HCT116 (cell line): ENCODE measurements around the gene FPR3. TPM values are rescaled to one million over a fixed set of nuclear protein-coding genes. Genes with fewer than 3 reads are reported as not detected.

Source experiments
- ATAC-seq: fragments of 200-7000 bp; cut with Tn5 transposase; 2 replicates; pipeline ENCODE4 v1.9.1; 2020; ENCODE audit warnings: mild to moderate bottlenecking, moderate library complexity
- BruUV-seq: library from RNA; stranded (reverse); fragments of 400-500 nt; replicated peaks from 2 replicates; lab custom pipeline; 2021; lab: Mats Ljungman, UMichigan
- CTCF ChIA-PET: fragments of 300-600 bp; sonication (Branson Sonifier 250); formaldehyde crosslinking; loops from one replicate; lab custom pipeline; 2021; ENCODE audit warnings: antibody characterized with exemption; lab: Charles Lee
- POLR2A ChIA-PET: fragments of 300-600, 350-600 bp; sonication (Branson Sonifier 250); formaldehyde crosslinking; loops from one replicate; lab custom pipeline; 2021; ENCODE audit warnings: antibody characterized with exemption; lab: Charles Lee
- RAD21 ChIA-PET, 2 experiments: fragments of 300-600 bp; sonication (Branson Sonifier 250); formaldehyde crosslinking; loops; one replicate each; lab custom pipeline; 2023; ENCODE audit warnings: low total read pairs in 2 of 2; ENCODE audit not compliant: uncharacterized antibody in 2 of 2, unreplicated experiment in 2 of 2, low non-redundant PET in 1 of 2; lab: Charles Lee
- DNase-seq: peaks from one replicate; pipeline ENCODE4 v3.0.0-alpha.2; 2010; ENCODE audit warnings: low read depth, low spot score
- H2AFZ ChIP-seq: fragments of 200-600 bp; shearing (Covaris generic), sonication (generic); 2 replicates; pipeline ENCODE4 v1.6.1; 2017; ENCODE audit warnings: low read depth, mixed run types, mixed read lengths, antibody characterized with exemption, low read length; ENCODE audit not compliant: poor library complexity, severe bottlenecking
- H3K27ac ChIP-seq: 2 replicates; pipeline ENCODE4 v1.5.1; 2012; ENCODE audit warnings: low read depth, low read length
- H3K27me3 ChIP-seq: fragments of 200-600 bp; sonication (generic); 2 replicates; pipeline ENCODE4 v1.6.1; 2016; ENCODE audit warnings: mixed run types, low read length, mixed read lengths; ENCODE audit not compliant: insufficient read depth
- H3K36me3 ChIP-seq, 2 experiments: fragments of 200-500 bp in 1 of 2; fragments of 200-600 bp in 1 of 2; sonication (Bioruptor generic) in 1 of 2; sonication (generic) in 1 of 2; 2 replicates each; pipeline versions ENCODE4 v1.5.1 to v1.6.1; 2014 to 2016; ENCODE audit warnings: low read length in 2 of 2, inconsistent platforms in 1 of 2, mixed read lengths in 1 of 2, mixed run types in 1 of 2; ENCODE audit not compliant: insufficient read depth in 2 of 2, control insufficient read depth in 1 of 2
- H3K4me1 ChIP-seq, 2 experiments: fragments of 200-600 bp in 1 of 2; sonication (generic) in 1 of 2; 2 replicates each; pipeline versions ENCODE4 v1.5.1 to v1.6.1; 2012 to 2017; ENCODE audit warnings: low read length in 2 of 2, inconsistent platforms in 1 of 2, mild to moderate bottlenecking in 1 of 2, mixed read lengths in 1 of 2, mixed run types in 1 of 2, moderate library complexity in 1 of 2; ENCODE audit not compliant: insufficient read depth in 2 of 2, control insufficient read depth in 1 of 2
- H3K4me2 ChIP-seq: fragments of 200-600 bp; sonication (generic); 2 replicates; pipeline ENCODE4 v1.6.1; 2017; ENCODE audit warnings: mixed run types, low read length, mixed read lengths
- H3K4me3 ChIP-seq, 2 experiments: fragments of 200-600 bp in 1 of 2; sonication (generic) in 1 of 2; replicated peaks in 1 of 2; 2 replicates each; pipeline ENCODE4 v1.5.1; 2011 to 2016; ENCODE audit warnings: low read length in 2 of 2, control low read depth in 1 of 2, low read depth in 1 of 2, mild to moderate bottlenecking in 1 of 2, mixed read lengths in 1 of 2, mixed run types in 1 of 2
- H3K79me2 ChIP-seq: fragments of 200-600 bp; sonication (generic); 2 replicates; pipeline ENCODE4 v1.6.1; 2017; ENCODE audit warnings: mild to moderate bottlenecking, mixed run types, low read length, moderate library complexity, mixed read lengths; ENCODE audit not compliant: insufficient read depth
- H3K9ac ChIP-seq: fragments of 200-600 bp; sonication (generic); 2 replicates; pipeline ENCODE4 v1.6.1; 2016; ENCODE audit warnings: low read length, mixed read lengths
- H3K9me2 ChIP-seq: fragments of 200-600 bp; sonication (generic), shearing (Covaris generic); 2 replicates; pipeline ENCODE4 v1.6.1; 2017; ENCODE audit warnings: mixed run types, mild to moderate bottlenecking, moderate library complexity; ENCODE audit not compliant: insufficient read depth
- H3K9me3 ChIP-seq, 2 experiments: fragments of 200-500 bp in 1 of 2; fragments of 200-600 bp in 1 of 2; sonication (Bioruptor generic) in 1 of 2; sonication (generic) in 1 of 2; 2 replicates each; pipeline ENCODE4 v1.6.1; 2014 to 2017; ENCODE audit warnings: low read length in 2 of 2, mixed read lengths in 2 of 2, inconsistent platforms in 1 of 2, low read depth in 1 of 2, mild to moderate bottlenecking in 1 of 2, mixed run types in 1 of 2, moderate library complexity in 1 of 2; ENCODE audit not compliant: control insufficient read depth in 1 of 2, insufficient read depth in 1 of 2
- H4K20me1 ChIP-seq: fragments of 200-600 bp; sonication (generic), shearing (Covaris generic); 2 replicates; pipeline ENCODE4 v1.6.1; 2017; ENCODE audit warnings: mixed run types, mild to moderate bottlenecking, moderate library complexity; ENCODE audit not compliant: insufficient read depth
- CTCF ChIP-seq, 3 experiments: fragments of 200-600 bp in 1 of 3; sonication (generic) in 1 of 3; IDR thresholded peaks in 2 of 3; conservative IDR thresholded peaks in 1 of 3; 2 replicates each; pipeline ENCODE4 v1.5.1; 2012 to 2017; ENCODE audit warnings: low read depth in 2 of 3, low read length in 2 of 3, antibody characterized with exemption in 1 of 3, borderline replicate concordance in 1 of 3, control low read depth in 1 of 3, mild to moderate bottlenecking in 1 of 3, mixed read lengths in 1 of 3, mixed run types in 1 of 3, moderate library complexity in 1 of 3; ENCODE audit not compliant: insufficient read depth in 1 of 3
- EGR1 ChIP-seq: IDR thresholded peaks from 2 replicates; pipeline ENCODE4 v1.6.1; 2012; ENCODE audit warnings: low read depth
- JUND ChIP-seq: IDR thresholded peaks from 2 replicates; pipeline ENCODE4 v1.6.1; 2012
- POLR2A ChIP-seq: IDR thresholded peaks from 2 replicates; pipeline ENCODE4 v1.7.0; 2011; ENCODE audit warnings: borderline replicate concordance; ENCODE audit not compliant: insufficient read depth, insufficient read length; ENCODE audit errors: extremely low read depth
- POLR2AphosphoS5 ChIP-seq: IDR thresholded peaks from 2 replicates; pipeline ENCODE4 v1.6.1; 2011; ENCODE audit warnings: mild to moderate bottlenecking, low read depth, low read length, moderate library complexity
- RAD21 ChIP-seq: IDR thresholded peaks from 2 replicates; pipeline ENCODE4 v1.6.1; 2012; ENCODE audit warnings: low read depth, mild to moderate bottlenecking
- SIN3A ChIP-seq: IDR thresholded peaks from 2 replicates; pipeline ENCODE4 v1.6.1; 2012; ENCODE audit warnings: low read depth
- SP1 ChIP-seq: IDR thresholded peaks from 2 replicates; pipeline ENCODE4 v1.6.1; 2012; ENCODE audit warnings: low read depth
- SRF ChIP-seq: IDR thresholded peaks from 2 replicates; pipeline ENCODE4 v1.6.1; 2012; ENCODE audit warnings: low read depth
- ZNF274 ChIP-seq: fragments of 200-500 bp; sonication (Bioruptor generic); IDR thresholded peaks from 2 replicates; pipeline ENCODE4 v1.6.1; 2014; ENCODE audit warnings: mild to moderate bottlenecking, low read depth, low read length, inconsistent platforms
- intact Hi-C: fragments of 100-400 bp; cut with micrococcal nuclease; formaldehyde crosslinking; loops from 2 replicates; pipeline ENCODE4 v1.10.0; 2022
- total RNA-seq: library from RNA; stranded (reverse); gene quantifications from one replicate; pipeline ENCODE4 v1.2.1, GENCODE V29; 2021; ENCODE audit not compliant: unreplicated experiment

FPR3 gene
- total RNA-seq, 1 experiment from 2014 or later: not detected

GRCh38 chr19:51810223-51810622 lies 15.3 kb downstream of the FPR3 start:
- H3K9me3 ChIP-seq: peaks cover 0 to 2% of the 10 kb centered on the region in 2 experiments; a peak in 1 of 4 replicates
- no peak overlapping the region for H3K4me2 ChIP-seq
- ChIA-PET POLR2A (no interaction called here), CTCF (no interaction called here), RAD21 (no interaction called here)
- intact Hi-C loops: no loop called here
- H3K79me2 ChIP-seq: no peaks in the 10 kb centered on the region
- H3K4me3 ChIP-seq: no peak overlapping the region
- DNase-seq: no peak
- no peaks in the 10 kb centered on the region for H3K9me2 ChIP-seq
- no peaks in the 10 kb centered on the region for H3K27me3 ChIP-seq
- H3K27ac ChIP-seq: no peak overlapping the region
- no TSS peak for BruUV-seq
- H2AFZ ChIP-seq: no peak overlapping the region
- no peak for ATAC-seq
- H3K36me3 ChIP-seq: no peaks in the 10 kb centered on the region
- no peak overlapping the region for H3K9ac ChIP-seq
- no peaks in the 10 kb centered on the region for H4K20me1 ChIP-seq
- peak; percentile 10 to 28 (median 13); a peak in 2 of 6 replicates for TF ChIP-seq CTCF (IDR thresholded peaks at IDR 0.05 in 2 of 3, conservative IDR thresholded peaks at IDR 0.05 in 1 of 3; ENCODE audit: borderline replicate concordance in 1 of 3, insufficient read depth in 1 of 3, low read depth in 2 of 3, low read length in 2 of 3)
- no peak for TF ChIP-seq SP1
- no peak for TF ChIP-seq POLR2AphosphoS5
- TF ChIP-seq JUND: no peak
- no peak for TF ChIP-seq POLR2A
- TF ChIP-seq RAD21: peak; percentile 35; the same call in 1 of the 2 replicates
- no peaks in the 10 kb centered on the region for H3K4me1 ChIP-seq

GRCh38 chr19:51811344-51811743 lies 16.4 kb downstream of the FPR3 start:
- no peak for ATAC-seq
- Histone ChIP-seq H3K4me3 (no peak overlapping the region), H3K27ac (no peak overlapping the region), H3K9me3 (peaks cover 0 to 2% of the 10 kb centered on the region in 2 experiments; a peak in 1 of 4 replicates), H4K20me1 (no peaks in the 10 kb centered on the region), H3K9ac (no peak overlapping the region), H3K4me1 (no peaks in the 10 kb centered on the region), H2AFZ (no peak overlapping the region), H3K79me2 (no peaks in the 10 kb centered on the region), H3K27me3 (no peaks in the 10 kb centered on the region), H3K9me2 (no peaks in the 10 kb centered on the region), H3K36me3 (no peaks in the 10 kb centered on the region), H3K4me2 (no peak overlapping the region)
- RAD21 ChIA-PET: no interaction called here
- intact Hi-C loops: no loop called here
- no peak for TF ChIP-seq ZNF274
- no peak for TF ChIP-seq SRF
- no peak for TF ChIP-seq EGR1
- TF ChIP-seq CTCF (IDR thresholded peaks at IDR 0.05 in 2 of 3, conservative IDR thresholded peaks at IDR 0.05 in 1 of 3; ENCODE audit: borderline replicate concordance in 1 of 3, insufficient read depth in 1 of 3, low read depth in 2 of 3, low read length in 2 of 3): no peak
- no peak for TF ChIP-seq SIN3A
- no peak for TF ChIP-seq JUND
- no peak for DNase-seq
- POLR2A ChIA-PET: no interaction called here
- CTCF ChIA-PET: no interaction called here
- BruUV-seq: no TSS peak
